HCT116 (cell line): Measurements from ENCODE around the gene ARNT2. TPM values are rescaled to one million over a fixed set of nuclear protein-coding genes. Genes with fewer than 3 reads are reported as not detected.

Source experiments
- ATAC-seq: fragments of 200-7000 bp; cut with Tn5 transposase; 2 replicates; pipeline ENCODE4 v1.9.1; 2020; ENCODE audit warnings: mild to moderate bottlenecking, moderate library complexity
- BruUV-seq: library from RNA; stranded (reverse); fragments of 400-500 nt; replicated peaks from 2 replicates; lab custom pipeline; 2021; lab: Mats Ljungman, UMichigan
- CTCF ChIA-PET: fragments of 300-600 bp; sonication (Branson Sonifier 250); formaldehyde crosslinking; loops from one replicate; lab custom pipeline; 2021; ENCODE audit warnings: antibody characterized with exemption; lab: Charles Lee
- POLR2A ChIA-PET: fragments of 300-600, 350-600 bp; sonication (Branson Sonifier 250); formaldehyde crosslinking; loops from one replicate; lab custom pipeline; 2021; ENCODE audit warnings: antibody characterized with exemption; lab: Charles Lee
- RAD21 ChIA-PET, 2 experiments: fragments of 300-600 bp; sonication (Branson Sonifier 250); formaldehyde crosslinking; loops; one replicate each; lab custom pipeline; 2023; ENCODE audit warnings: low total read pairs in 2 of 2; ENCODE audit not compliant: uncharacterized antibody in 2 of 2, unreplicated experiment in 2 of 2, low non-redundant PET in 1 of 2; lab: Charles Lee
- DNase-seq: peaks from one replicate; pipeline ENCODE4 v3.0.0-alpha.2; 2010; ENCODE audit warnings: low read depth, low spot score
- H2AFZ ChIP-seq: fragments of 200-600 bp; shearing (Covaris generic), sonication (generic); 2 replicates; pipeline ENCODE4 v1.6.1; 2017; ENCODE audit warnings: low read depth, mixed run types, mixed read lengths, antibody characterized with exemption, low read length; ENCODE audit not compliant: poor library complexity, severe bottlenecking
- H3K27ac ChIP-seq: 2 replicates; pipeline ENCODE4 v1.5.1; 2012; ENCODE audit warnings: low read depth, low read length
- H3K27me3 ChIP-seq: fragments of 200-600 bp; sonication (generic); 2 replicates; pipeline ENCODE4 v1.6.1; 2016; ENCODE audit warnings: mixed run types, low read length, mixed read lengths; ENCODE audit not compliant: insufficient read depth
- H3K36me3 ChIP-seq, 2 experiments: fragments of 200-500 bp in 1 of 2; fragments of 200-600 bp in 1 of 2; sonication (Bioruptor generic) in 1 of 2; sonication (generic) in 1 of 2; 2 replicates each; pipeline versions ENCODE4 v1.5.1 to v1.6.1; 2014 to 2016; ENCODE audit warnings: low read length in 2 of 2, inconsistent platforms in 1 of 2, mixed read lengths in 1 of 2, mixed run types in 1 of 2; ENCODE audit not compliant: insufficient read depth in 2 of 2, control insufficient read depth in 1 of 2
- H3K4me1 ChIP-seq, 2 experiments: fragments of 200-600 bp in 1 of 2; sonication (generic) in 1 of 2; 2 replicates each; pipeline versions ENCODE4 v1.5.1 to v1.6.1; 2012 to 2017; ENCODE audit warnings: low read length in 2 of 2, inconsistent platforms in 1 of 2, mild to moderate bottlenecking in 1 of 2, mixed read lengths in 1 of 2, mixed run types in 1 of 2, moderate library complexity in 1 of 2; ENCODE audit not compliant: insufficient read depth in 2 of 2, control insufficient read depth in 1 of 2
- H3K4me2 ChIP-seq: fragments of 200-600 bp; sonication (generic); 2 replicates; pipeline ENCODE4 v1.6.1; 2017; ENCODE audit warnings: mixed run types, low read length, mixed read lengths
- H3K4me3 ChIP-seq, 2 experiments: fragments of 200-600 bp in 1 of 2; sonication (generic) in 1 of 2; replicated peaks in 1 of 2; 2 replicates each; pipeline ENCODE4 v1.5.1; 2011 to 2016; ENCODE audit warnings: low read length in 2 of 2, control low read depth in 1 of 2, low read depth in 1 of 2, mild to moderate bottlenecking in 1 of 2, mixed read lengths in 1 of 2, mixed run types in 1 of 2
- H3K79me2 ChIP-seq: fragments of 200-600 bp; sonication (generic); 2 replicates; pipeline ENCODE4 v1.6.1; 2017; ENCODE audit warnings: mild to moderate bottlenecking, mixed run types, low read length, moderate library complexity, mixed read lengths; ENCODE audit not compliant: insufficient read depth
- H3K9ac ChIP-seq: fragments of 200-600 bp; sonication (generic); 2 replicates; pipeline ENCODE4 v1.6.1; 2016; ENCODE audit warnings: low read length, mixed read lengths
- H3K9me2 ChIP-seq: fragments of 200-600 bp; sonication (generic), shearing (Covaris generic); 2 replicates; pipeline ENCODE4 v1.6.1; 2017; ENCODE audit warnings: mixed run types, mild to moderate bottlenecking, moderate library complexity; ENCODE audit not compliant: insufficient read depth
- H3K9me3 ChIP-seq, 2 experiments: fragments of 200-500 bp in 1 of 2; fragments of 200-600 bp in 1 of 2; sonication (Bioruptor generic) in 1 of 2; sonication (generic) in 1 of 2; 2 replicates each; pipeline ENCODE4 v1.6.1; 2014 to 2017; ENCODE audit warnings: low read length in 2 of 2, mixed read lengths in 2 of 2, inconsistent platforms in 1 of 2, low read depth in 1 of 2, mild to moderate bottlenecking in 1 of 2, mixed run types in 1 of 2, moderate library complexity in 1 of 2; ENCODE audit not compliant: control insufficient read depth in 1 of 2, insufficient read depth in 1 of 2
- H4K20me1 ChIP-seq: fragments of 200-600 bp; sonication (generic), shearing (Covaris generic); 2 replicates; pipeline ENCODE4 v1.6.1; 2017; ENCODE audit warnings: mixed run types, mild to moderate bottlenecking, moderate library complexity; ENCODE audit not compliant: insufficient read depth
- CBX3 ChIP-seq: IDR thresholded peaks from 2 replicates; pipeline ENCODE4 v1.6.1; 2012; ENCODE audit warnings: low read depth
- CEBPB ChIP-seq: IDR thresholded peaks from 2 replicates; pipeline ENCODE4 v1.6.1; 2012; ENCODE audit warnings: low read depth
- EGR1 ChIP-seq: IDR thresholded peaks from 2 replicates; pipeline ENCODE4 v1.6.1; 2012; ENCODE audit warnings: low read depth
- JUND ChIP-seq: IDR thresholded peaks from 2 replicates; pipeline ENCODE4 v1.6.1; 2012
- POLR2A ChIP-seq: IDR thresholded peaks from 2 replicates; pipeline ENCODE4 v1.7.0; 2011; ENCODE audit warnings: borderline replicate concordance; ENCODE audit not compliant: insufficient read depth, insufficient read length; ENCODE audit errors: extremely low read depth
- SP1 ChIP-seq: IDR thresholded peaks from 2 replicates; pipeline ENCODE4 v1.6.1; 2012; ENCODE audit warnings: low read depth
- TCF7L2 ChIP-seq: IDR thresholded peaks from 2 replicates; pipeline ENCODE4 v1.7.0; 2011; ENCODE audit warnings: borderline replicate concordance, inconsistent platforms; ENCODE audit not compliant: insufficient read depth, insufficient read length; ENCODE audit errors: extremely low read depth
- YY1 ChIP-seq: IDR thresholded peaks from 2 replicates; pipeline ENCODE4 v1.6.1; 2011; ENCODE audit warnings: low read length, low read depth, moderate library complexity, mild to moderate bottlenecking; ENCODE audit not compliant: insufficient replicate concordance; ENCODE audit errors: extremely low read depth
- ZFX ChIP-seq: fragments of 450-650 bp; IDR thresholded peaks from 2 replicates; pipeline ENCODE4 v1.6.1; 2017
- intact Hi-C: fragments of 100-400 bp; cut with micrococcal nuclease; formaldehyde crosslinking; loops from 2 replicates; pipeline ENCODE4 v1.10.0; 2022
- total RNA-seq: library from RNA; stranded (reverse); gene quantifications from one replicate; pipeline ENCODE4 v1.2.1, GENCODE V29; 2021; ENCODE audit not compliant: unreplicated experiment
- TF ChIP-seq, protein P1 (sequence below): IDR thresholded peaks from 2 replicates; pipeline ENCODE4 v1.6.1; 2012
- TF ChIP-seq, protein P2 (sequence below): IDR thresholded peaks from 2 replicates; pipeline ENCODE4 v1.6.1; 2011; ENCODE audit warnings: mild to moderate bottlenecking, low read length, moderate library complexity; ENCODE audit not compliant: insufficient replicate concordance; ENCODE audit errors: extremely low read depth
- TF ChIP-seq, protein P3 (sequence below): IDR thresholded peaks from 2 replicates; pipeline ENCODE4 v1.6.1; 2012
- TF ChIP-seq, protein P4 (sequence below): IDR thresholded peaks from 2 replicates; pipeline ENCODE4 v1.6.1; 2012; ENCODE audit warnings: low read depth

ARNT2 gene
- total RNA-seq, 1 experiment from 2014 or later = 3.0 TPM

DNA sequence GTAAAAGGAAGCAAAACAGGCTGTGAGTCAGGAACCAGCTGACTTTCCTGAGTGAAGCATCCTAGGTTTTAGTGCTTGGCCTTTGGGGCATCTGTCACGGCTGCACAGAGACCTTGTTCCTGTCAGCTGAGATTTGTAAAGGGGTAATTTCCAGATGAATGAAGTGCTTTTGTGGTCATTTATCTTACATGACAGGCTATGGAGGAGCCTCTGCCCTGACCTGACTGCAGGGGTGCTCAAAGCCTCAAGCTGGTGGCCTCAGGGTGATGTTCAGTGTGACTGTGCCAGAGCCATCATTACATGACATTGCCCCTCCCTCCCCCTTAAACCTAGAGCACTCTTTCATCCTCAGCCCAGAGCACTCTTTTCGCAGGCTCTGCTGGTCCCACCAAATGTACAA lies 132.5 kb downstream of the ARNT2 start:
- H3K4me2 ChIP-seq = no peak overlapping the region
- ChIA-PET RAD21 (no interaction called here), CTCF (no interaction called here), POLR2A (no interaction called here)
- H3K9ac ChIP-seq = no peak overlapping the region
- H3K4me1 ChIP-seq = no peaks in the 10 kb centered on the region
- no peaks in the 10 kb centered on the region for H3K36me3 ChIP-seq
- no peak overlapping the region for H3K4me3 ChIP-seq
- no peak for DNase-seq
- H3K79me2 ChIP-seq = no peaks in the 10 kb centered on the region
- 0 out of 2 replicates have a peak, but pooled peaks cover 6% of the 10 kb centered on the region for H3K27me3 ChIP-seq
- H2AFZ ChIP-seq = no peak overlapping the region
- TF ChIP-seq JUND (no peak), ZFX (no peak), YY1 (no peak), TCF7L2 (no peak), EGR1 (no peak), SP1 (no peak), CBX3 (no peak), CEBPB (no peak), POLR2A (no peak)
- TF ChIP-seq, protein P1, sequence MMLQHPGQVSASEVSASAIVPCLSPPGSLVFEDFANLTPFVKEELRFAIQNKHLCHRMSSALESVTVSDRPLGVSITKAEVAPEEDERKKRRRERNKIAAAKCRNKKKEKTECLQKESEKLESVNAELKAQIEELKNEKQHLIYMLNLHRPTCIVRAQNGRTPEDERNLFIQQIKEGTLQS = no peak
- TF ChIP-seq, protein P2, sequence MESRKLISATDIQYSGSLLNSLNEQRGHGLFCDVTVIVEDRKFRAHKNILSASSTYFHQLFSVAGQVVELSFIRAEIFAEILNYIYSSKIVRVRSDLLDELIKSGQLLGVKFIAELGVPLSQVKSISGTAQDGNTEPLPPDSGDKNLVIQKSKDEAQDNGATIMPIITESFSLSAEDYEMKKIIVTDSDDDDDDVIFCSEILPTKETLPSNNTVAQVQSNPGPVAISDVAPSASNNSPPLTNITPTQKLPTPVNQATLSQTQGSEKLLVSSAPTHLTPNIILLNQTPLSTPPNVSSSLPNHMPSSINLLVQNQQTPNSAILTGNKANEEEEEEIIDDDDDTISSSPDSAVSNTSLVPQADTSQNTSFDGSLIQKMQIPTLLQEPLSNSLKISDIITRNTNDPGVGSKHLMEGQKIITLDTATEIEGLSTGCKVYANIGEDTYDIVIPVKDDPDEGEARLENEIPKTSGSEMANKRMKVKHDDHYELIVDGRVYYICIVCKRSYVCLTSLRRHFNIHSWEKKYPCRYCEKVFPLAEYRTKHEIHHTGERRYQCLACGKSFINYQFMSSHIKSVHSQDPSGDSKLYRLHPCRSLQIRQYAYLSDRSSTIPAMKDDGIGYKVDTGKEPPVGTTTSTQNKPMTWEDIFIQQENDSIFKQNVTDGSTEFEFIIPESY = no peak
- TF ChIP-seq, protein P3, sequence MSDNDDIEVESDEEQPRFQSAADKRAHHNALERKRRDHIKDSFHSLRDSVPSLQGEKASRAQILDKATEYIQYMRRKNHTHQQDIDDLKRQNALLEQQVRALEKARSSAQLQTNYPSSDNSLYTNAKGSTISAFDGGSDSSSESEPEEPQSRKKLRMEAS = no peak
- TF ChIP-seq, protein P4, sequence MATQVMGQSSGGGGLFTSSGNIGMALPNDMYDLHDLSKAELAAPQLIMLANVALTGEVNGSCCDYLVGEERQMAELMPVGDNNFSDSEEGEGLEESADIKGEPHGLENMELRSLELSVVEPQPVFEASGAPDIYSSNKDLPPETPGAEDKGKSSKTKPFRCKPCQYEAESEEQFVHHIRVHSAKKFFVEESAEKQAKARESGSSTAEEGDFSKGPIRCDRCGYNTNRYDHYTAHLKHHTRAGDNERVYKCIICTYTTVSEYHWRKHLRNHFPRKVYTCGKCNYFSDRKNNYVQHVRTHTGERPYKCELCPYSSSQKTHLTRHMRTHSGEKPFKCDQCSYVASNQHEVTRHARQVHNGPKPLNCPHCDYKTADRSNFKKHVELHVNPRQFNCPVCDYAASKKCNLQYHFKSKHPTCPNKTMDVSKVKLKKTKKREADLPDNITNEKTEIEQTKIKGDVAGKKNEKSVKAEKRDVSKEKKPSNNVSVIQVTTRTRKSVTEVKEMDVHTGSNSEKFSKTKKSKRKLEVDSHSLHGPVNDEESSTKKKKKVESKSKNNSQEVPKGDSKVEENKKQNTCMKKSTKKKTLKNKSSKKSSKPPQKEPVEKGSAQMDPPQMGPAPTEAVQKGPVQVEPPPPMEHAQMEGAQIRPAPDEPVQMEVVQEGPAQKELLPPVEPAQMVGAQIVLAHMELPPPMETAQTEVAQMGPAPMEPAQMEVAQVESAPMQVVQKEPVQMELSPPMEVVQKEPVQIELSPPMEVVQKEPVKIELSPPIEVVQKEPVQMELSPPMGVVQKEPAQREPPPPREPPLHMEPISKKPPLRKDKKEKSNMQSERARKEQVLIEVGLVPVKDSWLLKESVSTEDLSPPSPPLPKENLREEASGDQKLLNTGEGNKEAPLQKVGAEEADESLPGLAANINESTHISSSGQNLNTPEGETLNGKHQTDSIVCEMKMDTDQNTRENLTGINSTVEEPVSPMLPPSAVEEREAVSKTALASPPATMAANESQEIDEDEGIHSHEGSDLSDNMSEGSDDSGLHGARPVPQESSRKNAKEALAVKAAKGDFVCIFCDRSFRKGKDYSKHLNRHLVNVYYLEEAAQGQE = no peak
- no peak overlapping the region for H3K27ac ChIP-seq
- no TSS peak for BruUV-seq
- H3K9me2 ChIP-seq = no peaks in the 10 kb centered on the region
- no peaks in the 10 kb centered on the region for H3K9me3 ChIP-seq
- no peaks in the 10 kb centered on the region for H4K20me1 ChIP-seq
- no peak for ATAC-seq
- intact Hi-C loops = no loop called here
